Esophagus squamous epithelium (tissue), 5 donors: ENCODE data around the gene FAP. TPM values are rescaled to one million over a fixed set of nuclear protein-coding genes. Genes with fewer than 3 reads are reported as not detected.

Experiments
- DNase-seq: peaks from one replicate; lab custom pipeline; 2025; lab: John Stamatoyannopoulos, UW
- H3K27ac ChIP-seq, 4 donors: fragments of 200-600 bp; sonication (generic); one replicate each; pipeline ENCODE4 v1.5.1; 2016 to 2019; ENCODE audit warnings: mild to moderate bottlenecking in 1 of 4
- H3K27me3 ChIP-seq, 4 donors: fragments of 200-600 bp; sonication (generic); 1 replicate in 3 of 4; 2 replicates in 1 of 4; pipeline versions ENCODE4 v1.5.1 to v1.6.0; 2017 to 2021; ENCODE audit warnings: antibody characterized with exemption in 1 of 4
- H3K36me3 ChIP-seq, 3 donors: fragments of 200-600 bp; sonication (generic); one replicate each; pipeline ENCODE4 v1.5.1; 2016 to 2019
- H3K4me1 ChIP-seq, 3 donors: fragments of 200-600 bp; sonication (generic); one replicate each; pipeline ENCODE4 v1.5.1; 2017 to 2019
- H3K4me3 ChIP-seq, 4 donors: fragments of 200-600 bp; sonication (generic); 1 replicate in 3 of 4; 2 replicates in 1 of 4; pipeline ENCODE4 v1.5.1; 2016 to 2019; ENCODE audit warnings: mild to moderate bottlenecking in 2 of 4, moderate library complexity in 1 of 4
- H3K9me3 ChIP-seq, 3 donors: fragments of 200-600 bp; sonication (generic); one replicate each; pipeline ENCODE4 v1.5.1; 2016 to 2019
- CTCF ChIP-seq, 6 experiments: fragments of 450-650 bp in 4 of 6; fragments of 200-600 bp in 2 of 6; sonication (generic) in 2 of 6; IDR thresholded peaks; one replicate each; pipeline ENCODE4 v1.5.1; 2016 to 2019; ENCODE audit warnings: antibody characterized with exemption in 6 of 6, mild to moderate bottlenecking in 4 of 6, moderate library complexity in 4 of 6
- POLR2A ChIP-seq, 4 donors: fragments of 450-650 bp; IDR thresholded peaks; one replicate each; pipeline ENCODE4 v1.6.1; 2017; ENCODE audit warnings: antibody characterized with exemption in 4 of 4, mild to moderate bottlenecking in 4 of 4, moderate library complexity in 3 of 4
- WGBS, 2 donors: methylation state at CpG; one replicate each; pipeline ENCODE4 v1.1.5; 2018; 5-methylcytosine and 5-hydroxymethylcytosine counted together
- intact Hi-C: fragments of 100-400 bp; cut with DNase I; formaldehyde crosslinking; loops from one replicate; pipeline ENCODE4 v1.15.0; 2022
- total RNA-seq, 4 donors: library from RNA; depleted of rRNA; stranded (reverse); fragments of >200 nt; gene quantifications; one replicate each; pipeline ENCODE4 v1.1.0, GENCODE V29; 2016
- donor health status: DM: yes; HTN: yes; CAD: no.

FAP gene
- total RNA-seq, 4 donors from 2014 or later = 0.91 to 6.5 (median 2.1) TPM

GRCh38 chr2:162188451-162188850 is 54.8 kb downstream of the FAP start:
- WGBS, 2 donors = 71 to 78% methylated on average over 3 of the region's 3 CpGs
- H3K4me3 ChIP-seq = no peak overlapping the region

GRCh38 chr2:162185541-162186232 is 57.6 kb downstream of the FAP start:
- H3K4me3 ChIP-seq = no peak overlapping the region
- no peaks in the 10 kb centered on the region for H3K27me3 ChIP-seq
- no peaks in the 10 kb centered on the region for H3K36me3 ChIP-seq
- H3K9me3 ChIP-seq = no peaks in the 10 kb centered on the region
- TF ChIP-seq CTCF (IDR thresholded peaks at IDR 0.05) (no peak), POLR2A (IDR thresholded peaks at IDR 0.05) (no peak)
- no peak overlapping the region for H3K27ac ChIP-seq
- no peaks in the 10 kb centered on the region for H3K4me1 ChIP-seq
- DNase-seq = no peak
- intact Hi-C loops = no loop called here
- 77 to 78% methylated on average over 5 of the region's 5 CpGs for WGBS, 2 donors

More at GRCh38 chr2:162188451-162188850, 54.8 kb downstream of the FAP start:
- no peak for DNase-seq
- H3K36me3 ChIP-seq = no peaks in the 10 kb centered on the region
- no peak overlapping the region for H3K27ac ChIP-seq
- no peaks in the 10 kb centered on the region for H3K4me1 ChIP-seq
- TF ChIP-seq POLR2A (IDR thresholded peaks at IDR 0.05) (no peak), CTCF (IDR thresholded peaks at IDR 0.05) (no peak)
- H3K27me3 ChIP-seq = no peaks in the 10 kb centered on the region
- intact Hi-C loops = no loop called here
- no peaks in the 10 kb centered on the region for H3K9me3 ChIP-seq

- no peak for DNase-seq
- H3K4me3 ChIP-seq = no peak overlapping the region
- WGBS, 2 donors = 33 to 40% methylated on average over 2 of the region's 2 CpGs
- TF ChIP-seq POLR2A (IDR thresholded peaks at IDR 0.05) (no peak), CTCF (IDR thresholded peaks at IDR 0.05) (no peak)
- no peak overlapping the region for H3K27ac ChIP-seq
- H3K9me3 ChIP-seq = no peaks in the 10 kb centered on the region
- H3K4me1 ChIP-seq = no peaks in the 10 kb centered on the region
- intact Hi-C loops = no loop called here
- no peaks in the 10 kb centered on the region for H3K27me3 ChIP-seq
- no peaks in the 10 kb centered on the region for H3K36me3 ChIP-seq
Observed at GRCh38 chr2:162184821-162185450, 58.3 kb downstream of the FAP start.

- 78 to 89% methylated on average over 6 of the region's 6 CpGs for WGBS, 2 donors
Observed at GRCh38 chr2:162184359-162184758, 58.9 kb downstream of the FAP start.

More at GRCh38 chr2:162184359-162184758, 58.9 kb downstream of the FAP start:
- intact Hi-C loops = no loop called here
- no peak for DNase-seq
- Histone ChIP-seq H3K4me1 (no peaks in the 10 kb centered on the region), H3K36me3 (no peaks in the 10 kb centered on the region), H3K4me3 (no peak overlapping the region), H3K27me3 (no peaks in the 10 kb centered on the region), H3K9me3 (no peaks in the 10 kb centered on the region), H3K27ac (no peak overlapping the region)
- TF ChIP-seq CTCF (IDR thresholded peaks at IDR 0.05) (no peak), POLR2A (IDR thresholded peaks at IDR 0.05) (no peak)
